SKM-1 treated with dmso at 0.1 percent for 144 hours (cell line): ENCODE results near the gene ATP4B.

Experiments used
- DNase-seq: peaks from one replicate; lab custom pipeline; 2025; ENCODE audit not compliant: unreplicated experiment; lab: John Stamatoyannopoulos, UW

The ATP4B gene

GRCh38 chr13:113656831-113657671, 947 bp downstream of the ATP4B start:
- no peak for DNase-seq

GRCh38 chr13:113656003-113656588, 1.9 kb downstream of the ATP4B start:
- DNase-seq: no peak

- no peak for DNase-seq
These were observed 2.5 kb downstream of the ATP4B start for GRCh38 chr13:113655346-113656002.

GRCh38 chr13:113654591-113655345, 3.2 kb downstream of the ATP4B start:
- no peak for DNase-seq

GRCh38 chr13:113654175-113654560, 3.8 kb downstream of the ATP4B start:
- DNase-seq: no peak

- no peak for DNase-seq
These were observed 4.5 kb downstream of the ATP4B start for GRCh38 chr13:113653264-113654174.

GRCh38 chr13:113652404-113653263, 5.4 kb downstream of the ATP4B start:
- no peak for DNase-seq

- no peak for DNase-seq
These were observed 6.2 kb downstream of the ATP4B start for GRCh38 chr13:113651511-113652403.

GRCh38 chr13:113650731-113651148, 7.3 kb downstream of the ATP4B start:
- no peak for DNase-seq

- no peak for DNase-seq
These were observed 7.7 kb downstream of the ATP4B start for GRCh38 chr13:113650275-113650674.

- DNase-seq: no peak
These were observed 8.8 kb downstream of the ATP4B start for GRCh38 chr13:113649212-113649611.

- DNase-seq: no peak
These were observed 9.8 kb downstream of the ATP4B start for GRCh38 chr13:113648216-113648610.

GRCh38 chr13:113647351-113648215, 10.4 kb downstream of the ATP4B start:
- no peak for DNase-seq

GRCh38 chr13:113646921-113647340, 11.1 kb downstream of the ATP4B start:
- DNase-seq: no peak

- DNase-seq: no peak
These were observed 11.6 kb downstream of the ATP4B start for GRCh38 chr13:113646376-113646775.

- DNase-seq: no peak
These were observed 12.7 kb downstream of the ATP4B start for GRCh38 chr13:113645329-113645728.

- no peak for DNase-seq
These were observed 13.2 kb downstream of the ATP4B start for GRCh38 chr13:113644800-113645199.
